Ishikawa (cell line): ENCODE data around the gene ERCC3.

ENCODE experiments used
- CEBPB ChIP-seq: IDR thresholded peaks from 2 replicates; pipeline ENCODE4 v1.6.1; 2012
- EGR1 ChIP-seq: IDR thresholded peaks from 2 replicates; pipeline ENCODE4 v1.6.1; 2012
- EP300 ChIP-seq: IDR thresholded peaks from 2 replicates; pipeline ENCODE4 v1.6.1; 2012; ENCODE audit warnings: borderline replicate concordance
- FOXM1 ChIP-seq: IDR thresholded peaks from 2 replicates; pipeline ENCODE4 v1.6.1; 2012; ENCODE audit warnings: low read depth, borderline replicate concordance
- NFIC ChIP-seq: IDR thresholded peaks from 2 replicates; pipeline ENCODE4 v1.6.1; 2012
- RAD21 ChIP-seq: IDR thresholded peaks from 2 replicates; pipeline ENCODE4 v1.6.1; 2012; ENCODE audit warnings: low read depth
- REST ChIP-seq: IDR thresholded peaks from 2 replicates; pipeline ENCODE4 v1.6.1; 2012; ENCODE audit warnings: low read depth, mild to moderate bottlenecking
- TAF1 ChIP-seq: IDR thresholded peaks from 2 replicates; pipeline ENCODE4 v1.6.1; 2012; ENCODE audit warnings: low read depth, mild to moderate bottlenecking
- TCF12 ChIP-seq: IDR thresholded peaks from 2 replicates; pipeline ENCODE4 v1.6.1; 2012; ENCODE audit warnings: low read depth
- USF1 ChIP-seq: IDR thresholded peaks from 2 replicates; pipeline ENCODE4 v1.6.1; 2012

GRCh38 chr2:127275789-127276188 is 18.2 kb downstream of the ERCC3 start:
- TF ChIP-seq CEBPB (no peak), TCF12 (no peak), REST (no peak), RAD21 (no peak), EP300 (no peak), USF1 (no peak), TAF1 (no peak), FOXM1 (no peak), EGR1 (no peak), NFIC (no peak)
